CD4-positive, alpha-beta memory T cell (primary cell): ENCODE results near the gene USP31. TPM values are rescaled to one million over a fixed set of nuclear protein-coding genes. Genes with fewer than 3 reads are reported as not detected.

Source experiments
- CTCF ChIA-PET: fragments of 350-600 bp; sonication (Branson Sonifier 250); formaldehyde crosslinking; loops from one replicate; lab custom pipeline; 2021; ENCODE audit warnings: inconsistent platforms; ENCODE audit not compliant: partially characterized antibody; lab: Charles Lee
- POLR2A ChIA-PET: fragments of 350-600 bp; sonication (Branson Sonifier 250); formaldehyde crosslinking; loops from one replicate; lab custom pipeline; 2021; ENCODE audit not compliant: partially characterized antibody; lab: Charles Lee
- DNase-seq, 5 donors: peaks; one replicate each; pipeline versions ENCODE4 v3.0.0 to v3.0.0-alpha.2; 2020 to 2022; ENCODE audit warnings: mixed read lengths in 1 of 5
- H3K27ac ChIP-seq: one replicate; pipeline ENCODE4 v1.7.0; 2013; ENCODE audit warnings: low read depth, low read length
- H3K27me3 ChIP-seq: 2 replicates; pipeline ENCODE4 v1.7.0; 2013; ENCODE audit warnings: mild to moderate bottlenecking, low read length, moderate library complexity; ENCODE audit not compliant: insufficient read depth
- H3K36me3 ChIP-seq: 2 replicates; pipeline ENCODE4 v1.7.0; 2013; ENCODE audit warnings: mild to moderate bottlenecking, low read length, moderate library complexity; ENCODE audit not compliant: insufficient read depth
- H3K4me1 ChIP-seq: 2 replicates; pipeline ENCODE4 v1.7.0; 2013; ENCODE audit warnings: mild to moderate bottlenecking, low read length, moderate library complexity; ENCODE audit not compliant: insufficient read depth
- H3K4me3 ChIP-seq, 2 donors: one replicate each; pipeline ENCODE4 v1.7.0; 2013; ENCODE audit warnings: low read length in 2 of 2, mild to moderate bottlenecking in 1 of 2
- H3K9me3 ChIP-seq, 2 donors: one replicate each; pipeline ENCODE4 v1.7.0; 2013; ENCODE audit warnings: low read length in 2 of 2, control low read depth in 1 of 2; ENCODE audit not compliant: control insufficient read depth in 1 of 2
- H3K27ac Mint-ChIP-seq, 7 donors: one replicate each; pipeline ENCODE4 v1.8.0; 2020 to 2021; ENCODE audit warnings: mixed read lengths in 7 of 7, mild to moderate bottlenecking in 6 of 7, inconsistent platforms in 3 of 7, moderate library complexity in 3 of 7
- H3K27me3 Mint-ChIP-seq, 2 donors: one replicate each; pipeline ENCODE4 v1.8.0; 2020 to 2021; ENCODE audit warnings: mixed read lengths in 2 of 2
- H3K36me3 Mint-ChIP-seq, 2 donors: one replicate each; pipeline ENCODE4 v1.8.0; 2020 to 2021; ENCODE audit warnings: mixed read lengths in 2 of 2, inconsistent platforms in 1 of 2, mild to moderate bottlenecking in 1 of 2
- H3K4me1 Mint-ChIP-seq, 4 donors: one replicate each; pipeline ENCODE4 v1.8.0; 2020 to 2021; ENCODE audit warnings: mixed read lengths in 4 of 4, mild to moderate bottlenecking in 1 of 4
- H3K4me3 Mint-ChIP-seq, 8 donors: one replicate each; pipeline ENCODE4 v1.8.0; 2020 to 2021; ENCODE audit warnings: mixed read lengths in 8 of 8, mild to moderate bottlenecking in 7 of 8, moderate library complexity in 6 of 8, inconsistent platforms in 3 of 8
- H3K9me3 Mint-ChIP-seq, 8 donors: one replicate each; pipeline ENCODE4 v1.8.0; 2020 to 2021; ENCODE audit warnings: mixed read lengths in 8 of 8, mild to moderate bottlenecking in 5 of 8, inconsistent platforms in 3 of 8, moderate library complexity in 1 of 8
- intact Hi-C: fragments of 100-400 bp; cut with micrococcal nuclease; formaldehyde crosslinking; loops from one replicate; pipeline ENCODE4 v1.15.1; 2023
- polyA plus RNA-seq, 2 donors: library from polyadenylated mRNA; unstranded; fragments of 300-500 nt; fragmentation: Illumina TruSeq; gene quantifications; one replicate each; pipeline ENCODE4 v1.2.3, GENCODE V29; 2021
- total RNA-seq, 2 experiments: library from RNA; stranded (reverse); gene quantifications; one replicate each; pipeline ENCODE4 v1.2.3, GENCODE V29; 2021

USP31 gene
- total and polyA plus RNA-seq, 4 experiments from 2014 or later = 0.07 to 5.0 (median 2.9) TPM

DNA sequence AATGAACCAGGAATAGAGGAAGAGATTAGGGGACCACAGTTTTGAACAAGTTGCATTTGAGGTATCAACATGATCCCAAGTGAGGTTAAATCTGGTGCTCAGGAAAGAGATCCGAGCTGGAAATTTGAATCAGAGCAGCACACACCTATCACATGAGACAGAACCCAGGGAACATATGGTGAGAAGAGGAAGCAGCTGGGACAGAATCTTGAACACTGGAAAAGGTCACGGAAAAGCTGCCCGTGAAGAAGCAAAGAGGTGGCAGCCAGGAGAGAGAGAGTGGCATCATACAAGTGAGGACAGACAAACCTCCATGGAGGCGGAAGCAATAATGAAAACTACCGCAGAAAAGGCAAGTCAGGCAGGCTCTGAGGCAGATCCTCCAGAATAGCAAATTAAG lies 36.1 kb downstream of the USP31 start:
- H3K36me3 Mint-ChIP-seq = peaks cover 0 to 11% of the 10 kb centered on the region in 2 donors
- CTCF ChIA-PET = no interaction called here

DNA sequence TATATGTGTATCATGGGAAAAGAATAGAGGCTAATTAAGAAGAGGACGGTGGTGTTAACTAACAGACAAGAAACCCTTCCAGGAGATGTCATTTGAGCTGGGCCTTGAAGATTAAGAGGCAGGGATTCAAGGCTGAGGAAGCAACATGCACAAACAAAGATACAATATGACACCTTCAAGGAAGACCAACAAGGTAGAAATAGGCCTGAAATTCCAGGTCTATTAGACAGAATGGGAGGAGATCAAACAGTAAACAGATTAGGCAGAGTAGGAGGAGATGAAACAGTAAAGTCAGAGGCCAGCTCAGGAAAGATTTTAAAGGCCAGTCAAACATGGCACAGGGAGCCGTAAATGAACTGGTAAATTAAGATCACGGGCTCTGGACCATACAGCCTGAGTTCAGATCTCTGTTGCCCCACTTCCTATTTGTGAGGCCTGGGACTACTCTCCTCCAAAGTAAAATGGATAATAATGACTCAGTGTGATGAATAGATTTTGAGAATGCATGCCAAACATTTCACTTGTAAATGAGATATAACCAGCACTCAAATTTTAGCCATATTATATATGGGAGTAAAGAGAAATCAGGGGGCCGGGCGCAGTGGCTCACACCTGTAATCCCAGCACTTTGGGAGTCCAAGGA lies 38.9 kb downstream of the USP31 start:
- no peak overlapping the region for H3K4me3 Mint-ChIP-seq
- H3K27ac Mint-ChIP-seq = no peak overlapping the region
- no peaks in the 10 kb centered on the region for H3K27me3 Mint-ChIP-seq
- intact Hi-C loops = no loop called here
- no peaks in the 10 kb centered on the region for H3K9me3 ChIP-seq
- no peak overlapping the region for H3K27ac ChIP-seq
- no peaks in the 10 kb centered on the region for H3K36me3 ChIP-seq
- DNase-seq = no peak
- H3K9me3 Mint-ChIP-seq = no peaks in the 10 kb centered on the region
- peaks cover 7 to 24% of the 10 kb centered on the region in 2 donors for H3K36me3 Mint-ChIP-seq
- no peak overlapping the region for H3K4me3 ChIP-seq
- ChIA-PET CTCF (no interaction called here), POLR2A (no interaction called here)
- H3K4me1 ChIP-seq = no peaks in the 10 kb centered on the region
- H3K4me1 Mint-ChIP-seq = peaks cover 0 to 3% (median 0%) of the 10 kb centered on the region in 4 donors
- no peaks in the 10 kb centered on the region for H3K27me3 ChIP-seq

More for the DNA sequence above, 36.1 kb downstream of the USP31 start:
- no peak overlapping the region for H3K27ac ChIP-seq
- intact Hi-C loops = no loop called here
- no peaks in the 10 kb centered on the region for H3K36me3 ChIP-seq
- POLR2A ChIA-PET = no interaction called here
- Mint-ChIP-seq H3K27me3 (no peaks in the 10 kb centered on the region), H3K4me1 (peaks cover 0 to 3% (median 0%) of the 10 kb centered on the region in 4 donors), H3K27ac (peak overlapping the region in 1 of 7 donors; percentile 5), H3K4me3 (no peak overlapping the region), H3K9me3 (no peaks in the 10 kb centered on the region)
- no peaks in the 10 kb centered on the region for H3K4me1 ChIP-seq
- H3K4me3 ChIP-seq = no peak overlapping the region
- H3K9me3 ChIP-seq = no peaks in the 10 kb centered on the region
- DNase-seq = no peak
- no peaks in the 10 kb centered on the region for H3K27me3 ChIP-seq

GRCh38 chr16:23107936-23108335 lies 41.3 kb downstream of the USP31 start:
- Mint-ChIP-seq H3K27me3 (no peaks in the 10 kb centered on the region), H3K36me3 (peaks cover 10 to 30% of the 10 kb centered on the region in 2 donors), H3K4me3 (no peak overlapping the region), H3K9me3 (no peaks in the 10 kb centered on the region), H3K4me1 (peaks cover 0 to 3% (median 0%) of the 10 kb centered on the region in 4 donors), H3K27ac (no peak overlapping the region)
- Histone ChIP-seq H3K9me3 (no peaks in the 10 kb centered on the region), H3K36me3 (no peaks in the 10 kb centered on the region), H3K27me3 (no peaks in the 10 kb centered on the region), H3K27ac (no peak overlapping the region), H3K4me1 (no peaks in the 10 kb centered on the region), H3K4me3 (no peak overlapping the region)
- CTCF ChIA-PET = no interaction called here
- intact Hi-C loops = no loop called here
- POLR2A ChIA-PET = no interaction called here
- no peak for DNase-seq

- intact Hi-C loops = no loop called here
- H3K27ac ChIP-seq = no peak overlapping the region
- Mint-ChIP-seq H3K27me3 (no peaks in the 10 kb centered on the region), H3K27ac (no peak overlapping the region), H3K4me1 (peaks cover 0 to 3% (median 0%) of the 10 kb centered on the region in 4 donors), H3K9me3 (no peaks in the 10 kb centered on the region), H3K4me3 (no peak overlapping the region), H3K36me3 (peaks cover 13 to 30% of the 10 kb centered on the region in 2 donors)
- H3K36me3 ChIP-seq = no peaks in the 10 kb centered on the region
- H3K27me3 ChIP-seq = no peaks in the 10 kb centered on the region
- H3K4me3 ChIP-seq = no peak overlapping the region
- POLR2A ChIA-PET = no interaction called here
- H3K9me3 ChIP-seq = no peaks in the 10 kb centered on the region
- CTCF ChIA-PET = no interaction called here
- DNase-seq = no peak
- no peaks in the 10 kb centered on the region for H3K4me1 ChIP-seq
Measured at GRCh38 chr16:23107117-23107516, 42.1 kb downstream of the USP31 start.

- Mint-ChIP-seq H3K27ac (no peak overlapping the region), H3K27me3 (no peaks in the 10 kb centered on the region), H3K4me1 (peaks cover 0 to 1% (median 0%) of the 10 kb centered on the region in 4 donors), H3K36me3 (peaks cover 20 to 29% of the 10 kb centered on the region in 2 donors), H3K9me3 (peaks cover 0 to 2% (median 0%) of the 10 kb centered on the region in 8 donors), H3K4me3 (no peak overlapping the region)
- no peaks in the 10 kb centered on the region for H3K4me1 ChIP-seq
- no peaks in the 10 kb centered on the region for H3K9me3 ChIP-seq
- ChIA-PET POLR2A (no interaction called here), CTCF (no interaction called here)
- H3K27me3 ChIP-seq = no peaks in the 10 kb centered on the region
- intact Hi-C loops = no loop called here
- H3K36me3 ChIP-seq = no peaks in the 10 kb centered on the region
- no peak overlapping the region for H3K4me3 ChIP-seq
- H3K27ac ChIP-seq = no peak overlapping the region
- no peak for DNase-seq
Measured at GRCh38 chr16:23105309-23105708, 43.9 kb downstream of the USP31 start.

DNA sequence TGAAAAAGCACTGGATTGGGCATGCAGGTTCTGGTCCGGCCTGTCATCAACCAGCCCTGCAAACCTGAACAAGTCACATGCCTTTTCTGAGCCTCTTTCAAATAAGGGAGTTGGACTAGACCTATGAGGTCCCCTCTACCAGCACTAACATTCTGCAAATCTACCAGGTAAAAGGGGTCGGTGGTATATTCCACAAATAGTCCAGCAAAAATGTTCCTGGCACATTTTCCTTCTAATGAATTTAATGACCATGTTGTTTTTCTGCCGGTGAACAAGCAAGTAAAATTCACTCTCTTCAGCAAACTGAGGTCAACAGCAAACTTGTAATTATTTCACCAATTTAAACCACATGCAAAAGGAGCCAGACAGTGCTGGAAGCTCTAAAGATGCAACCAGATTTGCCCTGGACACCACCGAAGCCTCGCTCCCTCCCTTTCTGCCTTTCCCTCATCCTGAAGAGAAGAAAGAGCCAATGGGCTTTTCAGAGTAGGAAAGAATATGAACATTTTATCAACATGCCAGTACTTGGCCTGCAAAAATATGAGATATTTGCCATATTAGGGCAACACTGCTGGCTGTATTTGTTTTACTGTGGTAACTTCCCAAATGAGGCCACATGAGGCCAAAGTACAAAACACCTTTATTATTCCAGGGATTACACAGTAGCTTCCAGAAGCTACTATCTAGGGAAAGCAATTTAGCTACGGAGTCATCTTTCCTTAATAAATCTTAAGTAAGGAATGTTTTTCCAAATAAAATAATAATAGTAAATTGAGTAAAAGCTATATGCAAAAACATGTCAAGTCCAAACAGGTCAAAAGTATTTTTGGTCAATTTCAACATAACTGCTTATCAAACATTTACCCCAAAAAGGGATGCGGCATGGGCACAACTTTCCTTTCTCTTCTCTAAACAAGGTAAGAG lies 45.0 kb downstream of the USP31 start:
- CTCF ChIA-PET = no interaction called here
- no peaks in the 10 kb centered on the region for H3K4me1 ChIP-seq
- peaks cover 25 to 34% of the 10 kb centered on the region in 2 donors for H3K36me3 Mint-ChIP-seq
- H3K27ac Mint-ChIP-seq = no peak overlapping the region
- H3K9me3 ChIP-seq = no peaks in the 10 kb centered on the region
- H3K27ac ChIP-seq = no peak overlapping the region
- no peak overlapping the region for H3K4me3 ChIP-seq
- H3K36me3 ChIP-seq = no peaks in the 10 kb centered on the region
- POLR2A ChIA-PET = no interaction called here
- intact Hi-C loops = no loop called here
- H3K27me3 Mint-ChIP-seq = no peaks in the 10 kb centered on the region
- no peaks in the 10 kb centered on the region for H3K27me3 ChIP-seq
- no peak for DNase-seq
- H3K4me3 Mint-ChIP-seq = no peak overlapping the region
- H3K4me1 Mint-ChIP-seq = no peaks in the 10 kb centered on the region
- H3K9me3 Mint-ChIP-seq = peaks cover 0 to 2% (median 0%) of the 10 kb centered on the region in 8 donors

GRCh38 chr16:23103603-23104002 lies 45.6 kb downstream of the USP31 start:
- intact Hi-C loops = no loop called here
- no peaks in the 10 kb centered on the region for H3K4me1 Mint-ChIP-seq
- H3K27ac ChIP-seq = no peak overlapping the region
- H3K9me3 Mint-ChIP-seq = peaks cover 0 to 2% (median 0%) of the 10 kb centered on the region in 8 donors
- H3K36me3 ChIP-seq = no peaks in the 10 kb centered on the region
- peaks cover 28 to 38% of the 10 kb centered on the region in 2 donors for H3K36me3 Mint-ChIP-seq
- CTCF ChIA-PET = no interaction called here
- H3K27me3 ChIP-seq = no peaks in the 10 kb centered on the region
- no peak overlapping the region for H3K4me3 Mint-ChIP-seq
- no peaks in the 10 kb centered on the region for H3K4me1 ChIP-seq
- no peaks in the 10 kb centered on the region for H3K27me3 Mint-ChIP-seq
- H3K4me3 ChIP-seq = no peak overlapping the region
- POLR2A ChIA-PET = no interaction called here
- H3K27ac Mint-ChIP-seq = peak overlapping the region in 1 of 7 donors; percentile 43
- H3K9me3 ChIP-seq = no peaks in the 10 kb centered on the region
- DNase-seq = no peak
